WTC11 (cell line): ENCODE data around the gene MRPS17.

ENCODE experiments used
- AFF4 ChIP-seq: sonication (generic); formaldehyde crosslinking; IDR thresholded peaks from 2 replicates; pipeline ENCODE4 v1.8.1; 2023; ENCODE audit warnings: mild to moderate bottlenecking, missing genetic modification reagents, borderline replicate concordance
- ATF6 ChIP-seq: sonication (generic); formaldehyde crosslinking; IDR thresholded peaks from 2 replicates; pipeline ENCODE4 v1.8.1; 2023; ENCODE audit warnings: mild to moderate bottlenecking, missing genetic modification reagents
- CREB1 ChIP-seq: sonication (generic); formaldehyde crosslinking; IDR thresholded peaks from 2 replicates; pipeline ENCODE4 v1.8.0; 2023; ENCODE audit warnings: mild to moderate bottlenecking, missing genetic modification reagents
- CTCF ChIP-seq: fragments of 200-600 bp; IDR thresholded peaks from 2 replicates; pipeline ENCODE4 v1.8.0; 2022; ENCODE audit warnings: antibody characterized with exemption
- ETV6 ChIP-seq: sonication (generic); formaldehyde crosslinking; IDR thresholded peaks from 2 replicates; pipeline ENCODE4 v1.8.1; 2022; ENCODE audit warnings: mild to moderate bottlenecking, missing genetic modification reagents
- SP1 ChIP-seq: sonication (generic); formaldehyde crosslinking; conservative IDR thresholded peaks from 2 replicates; pipeline ENCODE4 v1.8.1; 2022; ENCODE audit warnings: missing genetic modification reagents

- no peak for TF ChIP-seq SP1 (CRISPR knock-in tag)
- TF ChIP-seq CTCF = no peak
- no peak for TF ChIP-seq ATF6 (CRISPR knock-in tag)
- no peak for TF ChIP-seq CREB1 (CRISPR knock-in tag)
- no peak for TF ChIP-seq ETV6 (CRISPR knock-in tag)
- TF ChIP-seq AFF4 (CRISPR knock-in tag) = no peak
Measured at GRCh38 chr7:55912748-55913158, 38.9 kb upstream of the MRPS17 start.
